Measurements from ENCODE around the gene NOPCHAP1. TPM values are rescaled to one million over a fixed set of nuclear protein-coding genes. Genes with fewer than 3 reads are reported as not detected.

NOPCHAP1 gene
- total RNA-seq (10 to 100 TPM in 2 of 4 donors, 1 to 10 TPM in 2; 8.0 to 10.5 (median 9.7) TPM), polyA plus RNA-seq (1 to 10 TPM; 6.2 to 9.1 (median 7.0) TPM)
- long read RNA-seq, donor 1, full-length matches to known transcripts, result 5 of 7 reads
- long read RNA-seq, donor 1, partial matches to known transcripts, result 2 of 7 reads
- long read RNA-seq, donor 1, other reads (novel, unspliced or antisense), result 0 of 7 reads
- long read RNA-seq, donor 2, full-length matches to known transcripts, result 8 of 10 reads
- long read RNA-seq, donor 2, partial matches to known transcripts, result 1 of 10 reads
- long read RNA-seq, donor 2, other reads (novel, unspliced or antisense), result 1 of 10 reads

GRCh38 chr12:104986022-104986941 is at the start of gene NOPCHAP1:
Gene NOPCHAP1, plus strand, starts transcription at chr12:104986316. Its CDS starts 37 bp downstream, at chr12:104986353.
- WGBS, 3 donors, result 0 to 1% (median 0%) methylated on average over 42 to 59 of the region's 59 CpGs
- Histone ChIP-seq H3K27me3 (ENCODE audit: insufficient read depth in 3 of 3, low read length in 2 of 3) (no peaks in the 10 kb centered on the region), H3K9me3 (no peaks in the 10 kb centered on the region), H3K4me1 (peaks cover 16% of the 10 kb centered on the region), H3K36me3 (ENCODE audit: insufficient read depth in 1 of 2, low read depth in 1 of 2) (peaks cover 0 to 20% of the 10 kb centered on the region in 2 donors), H3K4me3 (peak within 1 kb of the TSS; percentile 84), H3K27ac (peak within 1 kb of the TSS; percentile 83)
- ATAC-seq, result peak; percentile 100
- peak; percentile 94 to 95 for DNase-seq
- no peak for TF ChIP-seq CTCF (IDR thresholded peaks at IDR 0.05)
- intact Hi-C loops (cut with DNase I), result no loop called here

- Histone ChIP-seq H3K36me3 (ENCODE audit: insufficient read depth in 1 of 2, low read depth in 1 of 2) (no peaks in the 10 kb centered on the region), H3K4me1 (no peaks in the 10 kb centered on the region), H3K9me3 (no peaks in the 10 kb centered on the region), H3K4me3 (no peak overlapping the region), H3K27ac (no peak overlapping the region), H3K27me3 (ENCODE audit: insufficient read depth in 3 of 3, low read length in 2 of 3) (no peaks in the 10 kb centered on the region)
- TF ChIP-seq CTCF (IDR thresholded peaks at IDR 0.05), result no peak
- ATAC-seq (no peak), DNase-seq (no peak)
- intact Hi-C loops (cut with DNase I), result no loop called here
- 40 to 55% (median 46%) methylated on average over 3 of the region's 3 CpGs for WGBS, 3 donors
Measured at GRCh38 chr12:104938371-104938770, 47.7 kb upstream of the NOPCHAP1 start.

GRCh38 chr12:104939089-104939488 is 47.0 kb upstream of the NOPCHAP1 start:
- no peak overlapping the region for H3K4me3 ChIP-seq
- no peak overlapping the region for H3K27ac ChIP-seq
- H3K27me3 ChIP-seq (ENCODE audit: insufficient read depth in 3 of 3, low read length in 2 of 3), result no peaks in the 10 kb centered on the region
- TF ChIP-seq CTCF (IDR thresholded peaks at IDR 0.05), result no peak
- H3K9me3 ChIP-seq, result no peaks in the 10 kb centered on the region
- no peak for ATAC-seq
- 88 to 93% (median 88%) methylated on average over 2 of the region's 2 CpGs for WGBS, 3 donors
- H3K4me1 ChIP-seq, result no peaks in the 10 kb centered on the region
- no peaks in the 10 kb centered on the region for H3K36me3 ChIP-seq (ENCODE audit: insufficient read depth in 1 of 2, low read depth in 1 of 2)
- intact Hi-C loops (cut with DNase I), result no loop called here
- DNase-seq, result no peak

GRCh38 chr12:104941454-104941853 is 44.7 kb upstream of the NOPCHAP1 start:
- H3K27me3 ChIP-seq (ENCODE audit: insufficient read depth in 3 of 3, low read length in 2 of 3), result no peaks in the 10 kb centered on the region
- no peaks in the 10 kb centered on the region for H3K36me3 ChIP-seq (ENCODE audit: insufficient read depth in 1 of 2, low read depth in 1 of 2)
- DNase-seq (no peak), ATAC-seq (no peak)
- no peak overlapping the region for H3K27ac ChIP-seq
- no peak overlapping the region for H3K4me3 ChIP-seq
- H3K9me3 ChIP-seq, result no peaks in the 10 kb centered on the region
- TF ChIP-seq CTCF (IDR thresholded peaks at IDR 0.05), result no peak
- no peaks in the 10 kb centered on the region for H3K4me1 ChIP-seq
- intact Hi-C loops (cut with DNase I), result no loop called here
- 89 to 93% (median 89%) methylated on average over 3 of the region's 3 CpGs for WGBS, 3 donors

All from psoas muscle (tissue), 8 donors.